ENCODE data around the gene LCNL1.
A peak's percentile ranks its signal among the peaks of the same experiment; 100 is the strongest.
"Not testable (repeated sequence)": the region's sequence is repeated elsewhere in the genome, so short reads cannot be mapped to it uniquely, and the experiment has no call there.

- TF ChIP-seq CTCF (IDR thresholded peaks at IDR 0.05; ENCODE audit: insufficient read depth, low read depth, low read length): peak; percentile 4
- not testable (repeated sequence) for TF ChIP-seq EZH2 (IDR thresholded peaks at IDR 0.05; ENCODE audit: insufficient read depth, low read length)
These were observed 21.5 kb downstream of the LCNL1 start for GRCh38 chr9:137004285-137004684.

Data from astrocyte (in vitro differentiated cells and primary cell).